Measurements from ENCODE around the gene NACC2. TPM values are rescaled to one million over a fixed set of nuclear protein-coding genes. Genes with fewer than 3 reads are reported as not detected.
A peak's percentile ranks its signal among the peaks of the same experiment; 100 is the strongest.
"Not testable (repeated sequence)": the region's sequence is repeated elsewhere in the genome, so short reads cannot be mapped to it uniquely, and the experiment has no call there.

NACC2 gene
- total and polyA plus RNA-seq, 8 donors, result 4.1 to 69.2 (median 10.0) TPM

GRCh38 chr9:136043441-136043991, 51.6 kb downstream of the NACC2 start:
- no peak overlapping the region for H3K27ac ChIP-seq
- WGBS, 5 donors, result 84 to 92% (median 90%) methylated on average over 18 of the region's 18 CpGs
- DNase-seq, result peak in 1 of 2 donors; percentile 8
- peaks cover 0 to 13% (median 7%) of the 10 kb centered on the region in 4 donors for H3K9me3 ChIP-seq
- no peak overlapping the region for H3K4me3 ChIP-seq
- H3K4me1 ChIP-seq, result peaks cover 0 to 52% (median 17%) of the 10 kb centered on the region in 4 donors
- no peaks in the 10 kb centered on the region for H3K27me3 ChIP-seq
- TF ChIP-seq, protein P1, sequence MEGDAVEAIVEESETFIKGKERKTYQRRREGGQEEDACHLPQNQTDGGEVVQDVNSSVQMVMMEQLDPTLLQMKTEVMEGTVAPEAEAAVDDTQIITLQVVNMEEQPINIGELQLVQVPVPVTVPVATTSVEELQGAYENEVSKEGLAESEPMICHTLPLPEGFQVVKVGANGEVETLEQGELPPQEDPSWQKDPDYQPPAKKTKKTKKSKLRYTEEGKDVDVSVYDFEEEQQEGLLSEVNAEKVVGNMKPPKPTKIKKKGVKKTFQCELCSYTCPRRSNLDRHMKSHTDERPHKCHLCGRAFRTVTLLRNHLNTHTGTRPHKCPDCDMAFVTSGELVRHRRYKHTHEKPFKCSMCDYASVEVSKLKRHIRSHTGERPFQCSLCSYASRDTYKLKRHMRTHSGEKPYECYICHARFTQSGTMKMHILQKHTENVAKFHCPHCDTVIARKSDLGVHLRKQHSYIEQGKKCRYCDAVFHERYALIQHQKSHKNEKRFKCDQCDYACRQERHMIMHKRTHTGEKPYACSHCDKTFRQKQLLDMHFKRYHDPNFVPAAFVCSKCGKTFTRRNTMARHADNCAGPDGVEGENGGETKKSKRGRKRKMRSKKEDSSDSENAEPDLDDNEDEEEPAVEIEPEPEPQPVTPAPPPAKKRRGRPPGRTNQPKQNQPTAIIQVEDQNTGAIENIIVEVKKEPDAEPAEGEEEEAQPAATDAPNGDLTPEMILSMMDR (IDR thresholded peaks at IDR 0.05), result no peak
- no peak for TF ChIP-seq EP300 (IDR thresholded peaks at IDR 0.05)
- no peak for TF ChIP-seq POLR2A (IDR thresholded peaks at IDR 0.05)
- TF ChIP-seq POLR2AphosphoS5 (IDR thresholded peaks at IDR 0.05), result no peak
- H3K36me3 ChIP-seq, result peaks cover 12 to 76% (median 50%) of the 10 kb centered on the region in 4 donors
- intact Hi-C loops (cut with DNase I; ENCODE audit: low total_unique reads), result no loop called here

DNA sequence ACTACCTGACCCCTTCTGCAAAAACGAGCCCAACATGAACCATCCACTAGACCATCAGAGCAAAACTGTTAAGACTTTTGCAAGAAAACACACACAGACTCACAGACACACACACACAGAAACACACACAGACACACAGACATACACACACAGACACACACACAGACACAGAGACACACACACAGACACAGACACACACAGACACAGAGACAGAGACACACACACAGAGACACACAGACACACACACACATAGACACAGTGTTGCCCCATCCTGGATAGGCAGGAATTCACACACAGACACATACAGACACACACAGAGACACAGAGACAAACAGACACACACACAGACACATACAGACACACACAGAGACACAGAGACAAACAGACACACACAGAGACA, 52.5 kb downstream of the NACC2 start:
- H3K27ac ChIP-seq, result no peak overlapping the region
- peaks cover 8 to 66% (median 40%) of the 10 kb centered on the region in 4 donors for H3K36me3 ChIP-seq
- peaks cover 0 to 19% (median 7%) of the 10 kb centered on the region in 4 donors for H3K9me3 ChIP-seq
- intact Hi-C loops (cut with DNase I; ENCODE audit: low total_unique reads), result no loop called here
- TF ChIP-seq POLR2A (IDR thresholded peaks at IDR 0.05), result no peak
- TF ChIP-seq POLR2AphosphoS5 (IDR thresholded peaks at IDR 0.05), result no peak
- TF ChIP-seq, protein P1 (IDR thresholded peaks at IDR 0.05), result no peak
- no peak for TF ChIP-seq EP300 (IDR thresholded peaks at IDR 0.05)
- no peak for DNase-seq
- peaks cover 0 to 42% (median 13%) of the 10 kb centered on the region in 4 donors for H3K4me1 ChIP-seq
- no peaks in the 10 kb centered on the region for H3K27me3 ChIP-seq
- 33 to 69% (median 58%) methylated on average over 1 of the region's 1 CpG for WGBS, 5 donors
- H3K4me3 ChIP-seq, result no peak overlapping the region

DNA sequence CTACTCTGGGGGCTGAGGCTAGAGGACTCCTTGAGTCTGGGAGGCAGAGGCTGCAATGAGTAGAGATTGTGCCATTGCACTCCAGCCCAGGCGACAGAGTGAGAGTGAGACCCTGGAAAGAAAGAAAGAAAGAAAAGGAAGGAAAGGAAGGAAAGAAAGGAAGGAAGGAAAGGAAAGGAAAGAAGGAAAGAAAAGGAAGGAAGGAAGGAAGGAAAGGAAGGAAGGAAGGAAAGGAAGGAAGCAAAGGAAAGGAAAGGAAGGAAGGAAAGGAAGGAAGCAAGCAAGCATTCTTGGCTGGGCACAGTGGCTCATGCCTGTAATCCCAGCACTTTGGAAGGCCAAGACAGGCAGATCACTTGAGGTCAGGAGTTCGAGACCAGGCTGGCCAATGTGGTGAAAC, 54.2 kb downstream of the NACC2 start:
- H3K27ac ChIP-seq; intact Hi-C loops (cut with DNase I; ENCODE audit: low total_unique reads); H3K27me3 ChIP-seq; H3K4me3 ChIP-seq; DNase-seq: not testable (repeated sequence)
- Histone ChIP-seq H3K9me3 (peaks cover 0 to 27% (median 11%) of the 10 kb centered on the region in 4 donors), H3K36me3 (peaks cover 8 to 59% (median 24%) of the 10 kb centered on the region in 4 donors), H3K4me1 (peaks cover 0 to 26% (median 6%) of the 10 kb centered on the region in 4 donors)
- WGBS, 5 donors, result 96 to 98% (median 97%) methylated on average over 2 of the region's 2 CpGs

DNA sequence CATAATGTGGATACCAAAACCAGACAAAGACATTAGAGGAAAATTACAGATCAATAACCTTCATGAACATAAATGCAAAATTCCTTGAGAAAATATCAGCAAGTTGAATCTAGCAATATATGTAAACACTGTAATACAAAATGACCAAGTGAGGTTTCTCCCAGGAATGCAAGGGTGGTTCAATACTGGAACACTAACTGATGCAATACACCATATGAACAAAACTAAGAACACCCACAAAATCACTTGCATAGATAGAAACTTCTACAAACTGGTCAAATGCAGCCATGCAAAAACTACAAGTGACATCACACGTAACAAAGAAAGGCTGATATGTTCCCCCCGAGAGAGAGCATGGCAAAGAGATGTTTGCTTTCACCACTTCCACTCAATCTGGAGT, 55.6 kb downstream of the NACC2 start:
- intact Hi-C loops (cut with DNase I; ENCODE audit: low total_unique reads), result no loop called here
- 93 to 99% (median 98%) methylated on average over 2 of the region's 2 CpGs for WGBS, 5 donors
- Histone ChIP-seq H3K27me3 (no peaks in the 10 kb centered on the region), H3K9me3 (peaks cover 0 to 27% (median 11%) of the 10 kb centered on the region in 4 donors), H3K4me3 (no peak overlapping the region), H3K36me3 (peaks cover 0 to 47% (median 11%) of the 10 kb centered on the region in 4 donors), H3K27ac (no peak overlapping the region), H3K4me1 (peaks cover 0 to 13% (median 0%) of the 10 kb centered on the region in 4 donors)
- DNase-seq, result no peak
- TF ChIP-seq POLR2A (IDR thresholded peaks at IDR 0.05), result no peak
- TF ChIP-seq POLR2AphosphoS5 (IDR thresholded peaks at IDR 0.05), result no peak
- no peak for TF ChIP-seq EP300 (IDR thresholded peaks at IDR 0.05)
- TF ChIP-seq, protein P1 (IDR thresholded peaks at IDR 0.05), result no peak

DNA sequence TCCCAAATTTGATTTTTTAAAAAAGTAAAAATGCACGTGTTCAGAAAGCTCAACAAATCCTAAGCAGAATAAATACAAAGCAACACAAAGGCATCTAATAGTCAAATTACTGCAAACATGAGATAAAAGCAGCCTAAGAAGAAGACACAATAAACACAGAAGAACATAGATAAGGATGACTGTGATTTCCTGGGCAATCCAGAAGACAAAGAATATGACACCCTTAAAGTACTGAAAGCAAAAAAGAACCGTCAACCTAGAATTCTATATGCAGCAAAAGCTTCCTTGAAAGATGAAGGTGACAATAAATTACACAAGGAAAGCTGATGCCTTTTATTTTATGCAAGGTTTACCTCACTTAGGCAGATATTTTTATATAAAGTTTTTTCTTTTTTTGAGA, 58.2 kb downstream of the NACC2 start:
- 86 to 96% (median 89%) methylated on average over 2 of the region's 2 CpGs for WGBS, 5 donors
- H3K9me3 ChIP-seq, result peaks cover 0 to 27% (median 11%) of the 10 kb centered on the region in 4 donors
- DNase-seq, result no peak
- intact Hi-C loops (cut with DNase I; ENCODE audit: low total_unique reads), result no loop called here
- no peak overlapping the region for H3K27ac ChIP-seq
- H3K36me3 ChIP-seq, result peaks cover 0 to 34% (median 7%) of the 10 kb centered on the region in 4 donors
- H3K27me3 ChIP-seq, result no peaks in the 10 kb centered on the region
- TF ChIP-seq POLR2AphosphoS5 (IDR thresholded peaks at IDR 0.05) (no peak), EP300 (IDR thresholded peaks at IDR 0.05) (no peak), POLR2A (IDR thresholded peaks at IDR 0.05) (no peak)
- TF ChIP-seq, protein P1 (IDR thresholded peaks at IDR 0.05), result no peak
- H3K4me3 ChIP-seq, result no peak overlapping the region
- H3K4me1 ChIP-seq, result peaks cover 9 to 20% (median 13%) of the 10 kb centered on the region in 4 donors
